ENCODE results near the gene CHMP3.
"Not testable (repeated sequence)": the region's sequence is repeated elsewhere in the genome, so short reads cannot be mapped to it uniquely, and the experiment has no call there.

The CHMP3 gene

DNA sequence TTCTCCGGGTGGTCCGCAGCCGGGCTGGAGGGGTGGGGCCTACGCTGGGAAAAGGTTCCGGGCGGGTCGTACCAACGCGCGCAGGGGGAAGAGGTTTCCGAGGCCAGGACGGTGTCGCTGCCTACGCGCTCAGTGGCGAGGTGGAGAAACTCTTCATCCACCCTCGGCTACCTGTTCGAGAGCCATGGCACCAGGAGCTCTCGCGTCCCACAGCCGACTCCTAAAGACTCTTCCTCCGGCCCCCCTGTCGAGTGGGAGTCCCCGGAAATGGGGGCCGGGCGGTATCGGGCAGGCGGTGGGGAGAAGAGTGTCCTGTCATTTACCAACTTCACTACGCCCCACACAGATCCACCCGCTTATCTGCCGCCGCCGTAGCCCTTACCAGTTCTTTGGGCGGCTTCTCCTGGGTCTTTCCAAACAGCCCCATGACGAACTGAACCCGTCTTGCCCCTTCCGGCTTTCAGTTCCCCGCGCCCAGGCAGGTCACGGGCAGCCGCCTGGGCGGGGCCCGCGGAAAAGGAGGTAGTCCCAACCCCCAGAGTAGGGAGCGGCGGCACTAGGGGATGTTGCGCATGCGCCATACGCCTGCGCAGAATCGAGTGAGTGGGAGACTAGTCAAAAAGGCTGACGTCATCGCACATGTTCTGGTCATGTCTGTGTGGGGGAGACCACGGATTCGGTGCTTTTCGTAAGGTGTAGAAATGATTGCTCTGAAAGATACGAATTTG lies at the start of gene CHMP3:
Gene CHMP3 (minus strand): TSS at position 522 of the 728 bp plus-strand sequence. CDS start 95 bp downstream, at position 427.
- no peaks in the 10 kb centered on the region for H3K36me3 ChIP-seq (ENCODE audit: insufficient read depth, low read depth, low read length)
- peaks cover 22% of the 10 kb centered on the region; the same call in 1 of the 2 replicates for H3K27me3 ChIP-seq (ENCODE audit: insufficient read depth, low read length)
- H3K27ac ChIP-seq (ENCODE audit: low read length): peak within 1 kb of the TSS; percentile 50
- peak within 1 kb of the TSS; percentile 94 for H3K9ac ChIP-seq (ENCODE audit: low read depth, low read length)
- H3K4me1 ChIP-seq (ENCODE audit: insufficient read depth, low read length): no peaks in the 10 kb centered on the region
- H3K9me3 ChIP-seq (ENCODE audit: insufficient read depth, low read depth, low read length): no peaks in the 10 kb centered on the region
- peak within 1 kb of the TSS; percentile 97 for H3K4me3 ChIP-seq (ENCODE audit: low read length)

DNA sequence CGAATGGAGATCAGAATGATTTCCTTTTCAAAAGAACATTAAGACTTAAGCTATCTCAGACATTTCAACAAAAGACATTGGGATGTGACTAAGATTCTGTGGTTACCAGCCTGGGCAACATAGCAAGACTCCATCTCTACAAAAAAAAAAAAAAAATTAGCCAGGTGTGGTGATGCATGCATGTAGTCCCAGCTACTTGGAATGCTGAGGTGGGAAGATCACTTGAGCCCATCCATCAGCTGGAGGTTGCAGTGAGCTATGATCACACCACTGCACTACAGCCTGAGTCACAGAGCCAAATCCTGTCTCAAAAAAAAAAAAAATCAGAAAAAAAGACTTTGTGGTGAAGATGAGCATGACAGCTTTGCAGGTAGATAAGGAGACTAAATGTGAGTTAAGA lies 47.6 kb upstream of the CHMP3 start:
- Histone ChIP-seq H3K9me3 (ENCODE audit: insufficient read depth, low read depth, low read length) (no peaks in the 10 kb centered on the region), H3K36me3 (ENCODE audit: insufficient read depth, low read depth, low read length) (peaks cover 8% of the 10 kb centered on the region; the same call in 1 of the 2 replicates), H3K4me3 (ENCODE audit: low read length) (no peak overlapping the region), H3K9ac (ENCODE audit: low read depth, low read length) (no peak overlapping the region), H3K27ac (ENCODE audit: low read length) (no peak overlapping the region), H3K27me3 (ENCODE audit: insufficient read depth, low read length) (no peaks in the 10 kb centered on the region), H3K4me1 (ENCODE audit: insufficient read depth, low read length) (no peaks in the 10 kb centered on the region)

DNA sequence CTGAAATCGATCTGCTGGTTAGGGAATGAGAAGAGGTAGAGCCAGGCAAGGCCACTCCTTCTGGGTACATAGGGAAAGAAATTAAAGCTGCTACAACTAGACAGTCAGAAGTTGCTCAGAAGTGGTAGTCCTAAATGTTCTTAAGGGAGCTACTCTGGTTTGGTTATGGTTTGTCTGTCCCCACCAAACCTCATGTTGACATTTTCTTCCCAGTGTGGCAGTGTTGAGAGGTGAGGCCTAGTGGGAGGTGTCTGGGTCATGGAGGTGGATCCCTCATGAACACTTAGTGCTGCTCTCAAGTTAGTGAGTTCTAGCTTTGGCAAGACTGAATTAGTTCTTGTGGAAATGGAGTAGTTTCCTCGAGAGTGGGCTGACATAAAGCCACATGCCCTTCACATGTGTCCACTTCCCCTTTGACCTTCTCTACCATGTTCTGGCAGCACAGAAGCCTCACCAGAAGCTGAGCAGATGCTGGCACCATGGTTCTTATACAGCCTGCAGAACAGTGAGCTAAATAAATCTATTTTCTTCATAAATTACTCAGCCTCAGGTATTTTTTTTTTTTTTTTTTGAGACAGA lies 45.7 kb upstream of the CHMP3 start:
- no peak overlapping the region for H3K9ac ChIP-seq (ENCODE audit: low read depth, low read length)
- H3K36me3 ChIP-seq (ENCODE audit: insufficient read depth, low read depth, low read length): peaks cover 18% of the 10 kb centered on the region
- no peaks in the 10 kb centered on the region for H3K27me3 ChIP-seq (ENCODE audit: insufficient read depth, low read length)
- no peak overlapping the region for H3K27ac ChIP-seq (ENCODE audit: low read length)
- H3K4me3 ChIP-seq (ENCODE audit: low read length): no peak overlapping the region
- H3K4me1 ChIP-seq (ENCODE audit: insufficient read depth, low read length): no peaks in the 10 kb centered on the region
- no peaks in the 10 kb centered on the region for H3K9me3 ChIP-seq (ENCODE audit: insufficient read depth, low read depth, low read length)

DNA sequence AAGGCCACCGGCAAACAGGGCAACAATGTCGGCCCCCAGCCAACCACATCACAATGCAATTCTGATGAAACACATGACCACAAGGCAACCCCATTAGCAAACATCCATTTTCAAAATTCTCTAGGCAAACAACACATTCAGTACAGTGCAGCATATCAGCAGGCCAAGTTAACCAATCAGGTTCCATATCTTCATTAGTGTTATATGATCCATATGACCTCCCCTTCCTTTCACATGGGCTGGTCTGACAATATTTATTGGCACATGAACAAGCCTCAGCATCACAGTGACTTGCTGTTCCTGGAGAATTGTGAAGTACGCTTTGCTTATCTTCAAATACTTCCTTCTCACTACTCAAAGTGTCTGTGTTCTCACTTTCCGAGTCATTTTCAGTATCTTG lies 40.7 kb upstream of the CHMP3 start:
- no peaks in the 10 kb centered on the region for H3K27me3 ChIP-seq (ENCODE audit: insufficient read depth, low read length)
- no peak overlapping the region for H3K27ac ChIP-seq (ENCODE audit: low read length)
- H3K9me3 ChIP-seq (ENCODE audit: insufficient read depth, low read depth, low read length): no peaks in the 10 kb centered on the region
- no peak overlapping the region for H3K4me3 ChIP-seq (ENCODE audit: low read length)
- H3K9ac ChIP-seq (ENCODE audit: low read depth, low read length): no peak overlapping the region
- no peaks in the 10 kb centered on the region for H3K4me1 ChIP-seq (ENCODE audit: insufficient read depth, low read length)
- peaks cover 18% of the 10 kb centered on the region for H3K36me3 ChIP-seq (ENCODE audit: insufficient read depth, low read depth, low read length)

DNA sequence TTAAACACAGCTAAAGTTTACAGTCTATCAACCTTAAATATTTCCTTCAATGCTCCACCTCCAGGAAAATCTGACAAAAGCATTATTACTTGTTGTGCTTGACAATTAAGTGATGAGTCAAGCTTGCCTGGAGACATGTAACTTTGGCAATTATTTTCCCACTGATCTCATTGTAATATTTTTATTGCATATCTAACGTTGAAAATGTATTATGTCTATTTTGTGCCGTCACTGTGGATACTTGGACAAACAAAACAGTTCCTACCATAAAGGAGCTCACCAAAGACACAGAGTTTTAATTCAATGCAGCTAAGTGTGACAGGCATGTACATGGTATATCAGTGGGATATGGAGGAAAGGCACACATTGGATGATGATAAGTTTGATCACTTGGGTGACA lies 35.7 kb upstream of the CHMP3 start:
- Histone ChIP-seq H3K27me3 (ENCODE audit: insufficient read depth, low read length) (no peaks in the 10 kb centered on the region), H3K4me3 (ENCODE audit: low read length) (no peak overlapping the region), H3K27ac (ENCODE audit: low read length) (no peak overlapping the region), H3K36me3 (ENCODE audit: insufficient read depth, low read depth, low read length) (peaks cover 1% of the 10 kb centered on the region; the same call in 1 of the 2 replicates), H3K4me1 (ENCODE audit: insufficient read depth, low read length) (no peaks in the 10 kb centered on the region), H3K9me3 (ENCODE audit: insufficient read depth, low read depth, low read length) (no peaks in the 10 kb centered on the region), H3K9ac (ENCODE audit: low read depth, low read length) (no peak overlapping the region)

DNA sequence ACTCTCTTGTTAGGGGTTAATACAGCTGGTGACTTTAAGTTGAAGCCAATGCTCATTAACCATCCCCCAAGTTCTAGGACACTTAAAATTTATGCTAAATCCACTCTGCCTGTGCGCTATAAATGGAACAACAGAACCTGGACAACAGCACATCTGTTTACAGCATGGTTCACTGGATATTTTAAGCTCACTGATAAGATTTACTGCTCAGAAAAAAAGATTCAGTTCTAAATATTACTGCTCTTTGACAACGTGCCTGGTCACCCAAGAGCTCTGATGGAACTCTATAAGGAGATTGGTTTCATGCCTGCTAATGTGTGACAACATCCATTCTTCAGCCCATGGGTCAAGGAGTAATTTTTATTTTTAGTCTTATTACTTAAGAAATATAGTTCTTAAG lies 32.9 kb upstream of the CHMP3 start:
- Histone ChIP-seq H3K27ac (ENCODE audit: low read length) (no peak overlapping the region), H3K36me3 (ENCODE audit: insufficient read depth, low read depth, low read length) (no peaks in the 10 kb centered on the region), H3K9me3 (ENCODE audit: insufficient read depth, low read depth, low read length) (no peaks in the 10 kb centered on the region), H3K4me3 (ENCODE audit: low read length) (no peak overlapping the region), H3K4me1 (ENCODE audit: insufficient read depth, low read length) (no peaks in the 10 kb centered on the region), H3K27me3 (ENCODE audit: insufficient read depth, low read length) (no peaks in the 10 kb centered on the region), H3K9ac (ENCODE audit: low read depth, low read length) (no peak overlapping the region)

DNA sequence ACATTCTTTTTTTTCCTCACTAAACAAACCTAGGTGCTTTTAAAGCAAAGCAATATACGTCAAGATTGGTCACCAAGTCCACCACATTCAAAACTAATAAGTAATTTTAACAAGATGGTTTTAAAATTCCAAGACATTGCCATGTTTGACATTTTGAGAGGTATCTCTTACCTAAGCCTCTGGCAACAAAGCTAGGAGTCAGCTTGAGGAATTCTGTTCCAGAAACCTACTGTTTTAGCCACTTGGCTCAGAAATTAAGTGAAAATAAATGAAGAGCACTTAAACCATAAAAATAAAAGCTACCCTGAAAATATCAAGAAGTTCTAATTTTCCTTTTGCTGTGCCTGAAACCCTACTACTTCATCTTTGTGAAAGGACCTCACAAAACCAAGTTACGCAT lies 30.0 kb upstream of the CHMP3 start:
- H3K9me3 ChIP-seq (ENCODE audit: insufficient read depth, low read depth, low read length): no peaks in the 10 kb centered on the region
- H3K36me3 ChIP-seq (ENCODE audit: insufficient read depth, low read depth, low read length): no peaks in the 10 kb centered on the region
- no peak overlapping the region for H3K27ac ChIP-seq (ENCODE audit: low read length)
- H3K4me1 ChIP-seq (ENCODE audit: insufficient read depth, low read length): no peaks in the 10 kb centered on the region
- H3K9ac ChIP-seq (ENCODE audit: low read depth, low read length): no peak overlapping the region
- H3K4me3 ChIP-seq (ENCODE audit: low read length): no peak overlapping the region
- H3K27me3 ChIP-seq (ENCODE audit: insufficient read depth, low read length): no peaks in the 10 kb centered on the region

DNA sequence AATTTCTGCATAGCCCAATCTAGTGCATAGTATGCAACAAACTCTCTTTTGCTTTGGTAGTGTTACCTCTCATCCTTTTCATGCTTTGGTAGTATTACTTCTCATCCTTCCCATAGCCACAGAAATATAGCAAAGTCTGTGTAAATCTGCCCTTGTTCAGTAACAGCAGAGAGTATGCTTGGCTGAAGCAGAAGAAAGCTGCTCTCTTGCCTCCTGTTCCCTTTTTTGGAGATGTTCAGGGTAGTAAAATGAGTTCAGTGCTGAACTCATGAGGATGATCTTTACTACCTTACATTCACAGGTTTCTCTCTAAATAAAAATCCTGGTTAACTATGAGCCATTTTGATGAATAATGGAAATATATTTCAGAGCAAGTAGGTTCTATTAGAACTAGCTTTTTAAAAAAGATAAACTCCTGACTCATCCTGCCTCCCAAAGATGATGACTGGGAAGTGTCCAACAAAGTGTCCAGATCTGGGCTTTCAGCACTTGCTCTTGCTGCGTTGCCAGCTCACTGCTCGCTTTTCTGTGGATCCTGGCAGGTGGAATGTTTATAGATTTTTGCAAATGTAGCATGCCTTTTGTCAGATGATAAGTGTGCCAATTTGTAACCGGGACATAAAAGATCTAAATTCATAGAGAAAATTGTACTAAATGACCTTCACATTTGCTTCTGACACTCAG lies 29.4 kb upstream of the CHMP3 start:
- Histone ChIP-seq H3K9me3 (ENCODE audit: insufficient read depth, low read depth, low read length) (no peaks in the 10 kb centered on the region), H3K9ac (ENCODE audit: low read depth, low read length) (no peak overlapping the region), H3K36me3 (ENCODE audit: insufficient read depth, low read depth, low read length) (no peaks in the 10 kb centered on the region), H3K4me3 (ENCODE audit: low read length) (no peak overlapping the region), H3K27ac (ENCODE audit: low read length) (no peak overlapping the region), H3K27me3 (ENCODE audit: insufficient read depth, low read length) (no peaks in the 10 kb centered on the region), H3K4me1 (ENCODE audit: insufficient read depth, low read length) (no peaks in the 10 kb centered on the region)

DNA sequence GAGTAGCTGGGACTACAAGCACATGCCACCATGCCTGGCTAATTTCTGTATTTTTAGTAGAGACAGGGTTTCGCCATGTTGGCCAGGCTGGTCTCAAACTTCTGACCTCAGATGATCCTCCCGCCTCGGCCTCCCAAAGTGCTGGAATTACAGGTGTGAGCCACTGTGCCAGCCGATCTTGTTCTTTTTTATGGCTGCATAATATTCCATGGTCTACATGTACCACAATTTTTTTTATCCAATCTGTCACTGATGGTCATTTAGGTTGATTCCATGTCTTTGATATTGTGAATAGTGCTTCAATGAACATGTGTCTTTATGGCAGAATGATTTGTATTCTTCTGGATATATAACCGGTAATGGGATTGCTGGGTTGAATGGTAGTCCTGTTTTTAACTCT lies 26.5 kb upstream of the CHMP3 start:
- not testable (repeated sequence) for H3K9me3 ChIP-seq (ENCODE audit: insufficient read depth, low read depth, low read length); H3K9ac ChIP-seq (ENCODE audit: low read depth, low read length); H3K36me3 ChIP-seq (ENCODE audit: insufficient read depth, low read depth, low read length); H3K27me3 ChIP-seq (ENCODE audit: insufficient read depth, low read length); H3K27ac ChIP-seq (ENCODE audit: low read length); H3K4me3 ChIP-seq (ENCODE audit: low read length); H3K4me1 ChIP-seq (ENCODE audit: insufficient read depth, low read length)

DNA sequence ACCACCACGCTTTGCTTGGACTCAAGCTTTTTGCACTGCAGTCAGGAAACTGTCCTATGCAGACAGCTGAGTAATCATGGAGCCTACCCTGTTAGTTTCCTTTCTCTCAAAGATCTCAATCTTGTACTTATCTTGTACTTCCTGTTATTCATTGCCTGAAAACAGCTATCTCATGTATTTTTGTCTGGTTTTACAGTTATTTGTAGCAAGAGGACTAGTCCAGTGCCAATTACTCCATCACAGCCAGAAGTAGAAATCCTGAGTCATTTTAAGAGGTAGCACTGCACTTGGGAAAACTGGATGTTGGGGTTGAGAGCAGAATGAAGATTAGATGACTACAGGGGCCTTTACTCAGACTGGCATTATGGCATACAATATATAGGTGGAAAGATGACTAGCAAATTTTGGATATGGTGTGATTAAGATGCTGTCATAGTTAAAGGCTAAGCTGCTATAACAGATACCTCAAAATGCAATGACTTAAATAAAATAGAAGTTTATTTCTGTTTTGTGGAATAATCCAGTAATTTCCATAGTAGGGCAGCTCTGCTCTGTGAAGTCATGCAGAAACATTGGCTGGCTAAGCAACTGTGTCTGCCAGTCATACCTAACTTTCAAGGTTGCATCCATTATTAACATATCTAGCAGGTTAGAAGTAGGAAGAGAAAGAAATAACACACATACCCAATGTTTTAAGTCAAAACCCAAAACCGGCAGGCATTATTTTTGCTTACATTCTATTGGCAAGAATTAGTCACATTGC lies 21.1 kb upstream of the CHMP3 start:
- Histone ChIP-seq H3K4me1 (ENCODE audit: insufficient read depth, low read length) (no peaks in the 10 kb centered on the region), H3K36me3 (ENCODE audit: insufficient read depth, low read depth, low read length) (no peaks in the 10 kb centered on the region), H3K27ac (ENCODE audit: low read length) (no peak overlapping the region), H3K9ac (ENCODE audit: low read depth, low read length) (no peak overlapping the region), H3K4me3 (ENCODE audit: low read length) (no peak overlapping the region), H3K27me3 (ENCODE audit: insufficient read depth, low read length) (no peaks in the 10 kb centered on the region), H3K9me3 (ENCODE audit: insufficient read depth, low read depth, low read length) (no peaks in the 10 kb centered on the region)

DNA sequence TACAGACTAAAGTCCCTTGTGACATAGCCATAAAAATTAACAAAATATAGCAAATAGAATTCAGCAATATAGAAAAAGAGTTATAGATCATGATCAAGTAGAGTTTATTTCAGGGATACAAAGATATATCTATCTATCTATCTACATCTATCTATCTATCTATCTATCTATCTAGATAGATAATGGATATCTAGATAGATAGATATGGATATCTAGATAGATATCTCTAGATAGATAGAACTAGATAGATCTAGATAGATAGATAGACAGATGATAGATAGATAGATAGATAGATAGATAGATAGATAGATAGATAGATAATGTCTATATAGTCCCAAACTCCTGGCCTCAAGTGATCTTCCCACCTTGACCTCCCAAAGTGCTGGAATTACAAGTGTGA lies 17.3 kb upstream of the CHMP3 start:
- no peak overlapping the region for H3K9ac ChIP-seq (ENCODE audit: low read depth, low read length)
- no peak overlapping the region for H3K4me3 ChIP-seq (ENCODE audit: low read length)
- no peaks in the 10 kb centered on the region for H3K4me1 ChIP-seq (ENCODE audit: insufficient read depth, low read length)
- no peaks in the 10 kb centered on the region for H3K36me3 ChIP-seq (ENCODE audit: insufficient read depth, low read depth, low read length)
- peaks cover 5% of the 10 kb centered on the region; the same call in 1 of the 2 replicates for H3K9me3 ChIP-seq (ENCODE audit: insufficient read depth, low read depth, low read length)
- no peaks in the 10 kb centered on the region for H3K27me3 ChIP-seq (ENCODE audit: insufficient read depth, low read length)
- no peak overlapping the region for H3K27ac ChIP-seq (ENCODE audit: low read length)
